Measurements from ENCODE around the gene ERG.

DNA sequence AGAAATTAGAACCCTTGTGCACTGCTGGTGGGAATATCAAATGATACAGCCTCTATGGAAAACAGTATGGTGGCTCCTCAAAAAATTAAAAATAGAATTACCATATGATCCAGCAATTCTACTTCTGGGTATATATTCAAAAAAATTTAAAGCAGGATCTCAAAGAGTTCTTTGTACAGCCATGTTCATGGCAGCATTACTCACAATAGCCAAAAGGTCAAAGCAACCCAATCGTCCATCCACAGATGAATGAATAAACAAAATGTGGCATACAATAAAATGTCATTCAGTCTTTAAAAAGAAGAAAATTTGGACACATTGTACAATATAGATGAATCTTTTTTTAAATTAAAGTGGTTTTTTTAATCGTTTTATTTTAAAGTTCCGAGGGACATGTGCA is 36.3 kb upstream of the ERG start:
- TF ChIP-seq POLR2A (IDR thresholded peaks at IDR 0.05): no peak
- TF ChIP-seq, protein P1, sequence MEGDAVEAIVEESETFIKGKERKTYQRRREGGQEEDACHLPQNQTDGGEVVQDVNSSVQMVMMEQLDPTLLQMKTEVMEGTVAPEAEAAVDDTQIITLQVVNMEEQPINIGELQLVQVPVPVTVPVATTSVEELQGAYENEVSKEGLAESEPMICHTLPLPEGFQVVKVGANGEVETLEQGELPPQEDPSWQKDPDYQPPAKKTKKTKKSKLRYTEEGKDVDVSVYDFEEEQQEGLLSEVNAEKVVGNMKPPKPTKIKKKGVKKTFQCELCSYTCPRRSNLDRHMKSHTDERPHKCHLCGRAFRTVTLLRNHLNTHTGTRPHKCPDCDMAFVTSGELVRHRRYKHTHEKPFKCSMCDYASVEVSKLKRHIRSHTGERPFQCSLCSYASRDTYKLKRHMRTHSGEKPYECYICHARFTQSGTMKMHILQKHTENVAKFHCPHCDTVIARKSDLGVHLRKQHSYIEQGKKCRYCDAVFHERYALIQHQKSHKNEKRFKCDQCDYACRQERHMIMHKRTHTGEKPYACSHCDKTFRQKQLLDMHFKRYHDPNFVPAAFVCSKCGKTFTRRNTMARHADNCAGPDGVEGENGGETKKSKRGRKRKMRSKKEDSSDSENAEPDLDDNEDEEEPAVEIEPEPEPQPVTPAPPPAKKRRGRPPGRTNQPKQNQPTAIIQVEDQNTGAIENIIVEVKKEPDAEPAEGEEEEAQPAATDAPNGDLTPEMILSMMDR (IDR thresholded peaks at IDR 0.05): no peak

All from testis (tissue), 2 donors.